ENCODE measurements around the gene TNRC6B. TPM values are rescaled to one million over a fixed set of nuclear protein-coding genes. Genes with fewer than 3 reads are reported as not detected.

The TNRC6B gene
- 10 to 100 TPM; 25.0 to 27.1 TPM for total RNA-seq

- no peaks in the 10 kb centered on the region for H3K27me3 ChIP-seq
- H3K9me3 ChIP-seq, result no peaks in the 10 kb centered on the region
- H3K4me1 ChIP-seq, result peaks cover 0 to 66% of the 10 kb centered on the region in 2 donors
- DNase-seq (ENCODE audit: low spot score), result peak; percentile 87
- H3K36me3 ChIP-seq, result no peaks in the 10 kb centered on the region
- H3K4me3 ChIP-seq, result peak within 1 kb of the TSS; percentile 62 to 68
- TF ChIP-seq, protein P1, sequence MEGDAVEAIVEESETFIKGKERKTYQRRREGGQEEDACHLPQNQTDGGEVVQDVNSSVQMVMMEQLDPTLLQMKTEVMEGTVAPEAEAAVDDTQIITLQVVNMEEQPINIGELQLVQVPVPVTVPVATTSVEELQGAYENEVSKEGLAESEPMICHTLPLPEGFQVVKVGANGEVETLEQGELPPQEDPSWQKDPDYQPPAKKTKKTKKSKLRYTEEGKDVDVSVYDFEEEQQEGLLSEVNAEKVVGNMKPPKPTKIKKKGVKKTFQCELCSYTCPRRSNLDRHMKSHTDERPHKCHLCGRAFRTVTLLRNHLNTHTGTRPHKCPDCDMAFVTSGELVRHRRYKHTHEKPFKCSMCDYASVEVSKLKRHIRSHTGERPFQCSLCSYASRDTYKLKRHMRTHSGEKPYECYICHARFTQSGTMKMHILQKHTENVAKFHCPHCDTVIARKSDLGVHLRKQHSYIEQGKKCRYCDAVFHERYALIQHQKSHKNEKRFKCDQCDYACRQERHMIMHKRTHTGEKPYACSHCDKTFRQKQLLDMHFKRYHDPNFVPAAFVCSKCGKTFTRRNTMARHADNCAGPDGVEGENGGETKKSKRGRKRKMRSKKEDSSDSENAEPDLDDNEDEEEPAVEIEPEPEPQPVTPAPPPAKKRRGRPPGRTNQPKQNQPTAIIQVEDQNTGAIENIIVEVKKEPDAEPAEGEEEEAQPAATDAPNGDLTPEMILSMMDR (IDR thresholded peaks at IDR 0.05), result no peak
- peak within 1 kb of the TSS; percentile 76 to 78 for H3K27ac ChIP-seq
Observed at GRCh38 chr22:40177738-40178416, at the start of gene TNRC6B. TNRC6B (plus strand) TSS chr22:40177925; CDS start chr22:40178136, 211 bp downstream.

DNA sequence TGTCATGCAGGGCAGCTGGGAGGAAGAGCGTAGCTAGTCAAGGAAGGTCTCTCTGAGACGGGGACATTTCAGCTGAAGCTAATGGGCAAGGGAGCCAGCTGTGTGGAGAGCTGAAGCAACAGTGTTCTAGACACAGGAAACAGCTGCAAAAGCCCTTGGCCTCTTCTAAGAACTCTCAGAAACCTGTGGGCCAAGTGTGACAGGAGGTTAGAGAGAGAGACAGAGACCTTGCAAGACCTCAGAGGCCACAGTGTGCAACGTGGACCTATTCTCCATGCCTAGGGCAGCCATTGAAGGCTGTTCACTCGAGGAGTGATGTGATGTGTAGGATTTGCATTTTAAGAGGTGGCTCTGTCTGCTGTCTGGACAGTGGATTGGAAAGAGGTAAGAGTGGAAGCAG, 48.7 kb upstream of the TNRC6B start:
- Histone ChIP-seq H3K36me3 (peaks cover 12% of the 10 kb centered on the region), H3K27me3 (no peaks in the 10 kb centered on the region), H3K4me3 (no peak overlapping the region), H3K27ac (no peak overlapping the region), H3K4me1 (no peaks in the 10 kb centered on the region), H3K9me3 (no peaks in the 10 kb centered on the region)
- no peak for DNase-seq (ENCODE audit: low spot score)
- TF ChIP-seq, protein P1 (IDR thresholded peaks at IDR 0.05), result no peak

GRCh38 chr22:40137132-40137531, 40.6 kb upstream of the TNRC6B start:
- H3K27ac ChIP-seq, result no peak overlapping the region
- no peaks in the 10 kb centered on the region for H3K4me1 ChIP-seq
- H3K27me3 ChIP-seq, result no peaks in the 10 kb centered on the region
- no peak overlapping the region for H3K4me3 ChIP-seq
- no peak for DNase-seq (ENCODE audit: low spot score)
- no peaks in the 10 kb centered on the region for H3K9me3 ChIP-seq
- peaks cover 5% of the 10 kb centered on the region for H3K36me3 ChIP-seq
- TF ChIP-seq, protein P1 (IDR thresholded peaks at IDR 0.05), result no peak

- H3K36me3 ChIP-seq, result peaks cover 5% of the 10 kb centered on the region
Observed at GRCh38 chr22:40138866-40139265, 38.9 kb upstream of the TNRC6B start.

GRCh38 chr22:40147388-40148176, 30.1 kb upstream of the TNRC6B start:
- H3K27ac ChIP-seq, result no peak overlapping the region

More at GRCh38 chr22:40138866-40139265, 38.9 kb upstream of the TNRC6B start:
- Histone ChIP-seq H3K4me1 (no peaks in the 10 kb centered on the region), H3K4me3 (no peak overlapping the region), H3K9me3 (no peaks in the 10 kb centered on the region), H3K27ac (no peak overlapping the region), H3K27me3 (no peaks in the 10 kb centered on the region)
- TF ChIP-seq, protein P1 (IDR thresholded peaks at IDR 0.05), result no peak
- no peak for DNase-seq (ENCODE audit: low spot score)

More at GRCh38 chr22:40147388-40148176, 30.1 kb upstream of the TNRC6B start:
- H3K27me3 ChIP-seq, result no peaks in the 10 kb centered on the region
- H3K4me1 ChIP-seq, result no peaks in the 10 kb centered on the region
- TF ChIP-seq, protein P1 (IDR thresholded peaks at IDR 0.05), result no peak
- no peaks in the 10 kb centered on the region for H3K9me3 ChIP-seq
- DNase-seq (ENCODE audit: low spot score), result no peak
- no peak overlapping the region for H3K4me3 ChIP-seq
- H3K36me3 ChIP-seq, result no peaks in the 10 kb centered on the region
